Activated CD4-positive, alpha-beta T cell treated with anti-CD3 and anti-CD28 coated beads for 4 hours (primary cell): ENCODE data around the gene PARP3.

Experiments used
- DNase-seq, 2 donors: peaks; one replicate each; pipeline ENCODE4 v3.0.0-alpha.2; 2020

PARP3 gene

DNA sequence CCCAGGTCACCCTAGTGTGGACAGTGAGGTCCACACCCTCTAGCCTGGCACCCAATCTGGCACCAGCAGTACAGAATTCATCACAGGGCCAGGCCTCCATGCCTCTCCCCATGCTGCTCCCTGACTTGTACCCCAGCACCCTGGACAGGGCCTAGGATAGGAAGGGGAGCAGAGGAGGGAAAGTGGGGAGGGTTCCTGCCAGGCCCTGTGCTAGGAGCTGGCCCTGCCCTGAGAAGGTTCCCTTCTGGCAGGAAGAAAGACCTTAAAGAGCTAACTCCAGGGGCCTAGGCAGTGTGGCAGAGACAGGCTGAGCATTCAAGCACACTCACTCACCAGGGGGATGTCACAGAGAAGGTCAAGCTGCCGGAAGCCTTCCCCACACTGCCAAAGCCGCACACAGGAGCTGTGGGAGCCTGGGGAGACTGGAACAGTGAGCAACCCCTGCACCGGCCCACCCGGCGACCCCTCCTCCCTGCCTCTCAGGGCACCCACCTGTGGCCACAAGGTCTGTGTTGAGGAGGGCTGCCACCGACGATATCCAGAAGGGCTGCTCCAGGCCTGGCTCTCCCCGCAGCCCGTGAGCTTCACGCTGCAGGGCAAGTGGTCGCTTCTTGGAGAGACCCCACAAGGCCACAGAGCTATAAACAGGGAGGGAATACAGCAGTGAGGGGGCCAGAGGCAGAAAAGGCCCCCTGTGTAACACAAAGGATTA is 7.9 kb upstream of the PARP3 start:
- no peak for DNase-seq

DNA sequence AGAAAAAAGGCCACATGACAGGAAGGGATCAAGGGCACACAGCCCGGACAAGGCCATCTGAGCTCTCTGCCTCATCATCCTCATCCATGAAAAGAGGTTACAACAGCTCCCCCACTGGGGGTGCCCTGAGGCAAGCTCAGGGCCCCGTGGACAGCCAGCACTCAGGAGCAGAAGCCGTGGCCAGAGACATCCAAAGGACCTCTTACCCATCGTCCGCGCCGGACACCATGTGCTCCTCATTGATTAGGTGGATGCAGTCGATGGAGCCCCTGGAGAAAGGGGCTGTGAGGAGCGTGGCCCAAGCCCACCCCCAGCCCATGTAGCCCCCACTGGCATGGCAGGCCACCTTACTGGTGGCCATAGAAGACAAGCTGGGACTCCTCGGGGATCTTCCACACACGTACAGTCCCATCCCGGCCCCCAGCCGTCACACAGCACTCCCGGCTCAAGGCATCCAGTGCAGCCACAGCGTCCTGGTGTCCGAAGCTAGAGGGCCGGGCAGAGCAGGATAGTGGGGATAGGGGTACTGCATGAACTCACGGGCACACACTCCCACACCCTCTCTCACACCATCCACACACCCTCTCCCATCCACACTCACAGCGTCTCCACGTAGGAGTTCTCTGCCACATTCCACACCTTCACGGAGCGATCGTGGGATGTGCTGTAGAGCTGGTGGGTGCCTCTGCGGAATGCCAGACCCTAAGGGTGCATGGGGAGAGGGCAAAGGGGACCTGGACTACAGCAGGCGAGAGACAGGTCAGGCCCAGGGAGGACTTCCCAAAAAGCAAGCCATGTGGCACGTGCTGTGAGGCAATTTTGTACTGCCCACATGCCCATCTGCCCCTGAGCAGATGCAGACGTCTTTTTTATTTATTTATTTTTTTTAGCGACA is 6.9 kb upstream of the PARP3 start:
- DNase-seq, result no peak

DNA sequence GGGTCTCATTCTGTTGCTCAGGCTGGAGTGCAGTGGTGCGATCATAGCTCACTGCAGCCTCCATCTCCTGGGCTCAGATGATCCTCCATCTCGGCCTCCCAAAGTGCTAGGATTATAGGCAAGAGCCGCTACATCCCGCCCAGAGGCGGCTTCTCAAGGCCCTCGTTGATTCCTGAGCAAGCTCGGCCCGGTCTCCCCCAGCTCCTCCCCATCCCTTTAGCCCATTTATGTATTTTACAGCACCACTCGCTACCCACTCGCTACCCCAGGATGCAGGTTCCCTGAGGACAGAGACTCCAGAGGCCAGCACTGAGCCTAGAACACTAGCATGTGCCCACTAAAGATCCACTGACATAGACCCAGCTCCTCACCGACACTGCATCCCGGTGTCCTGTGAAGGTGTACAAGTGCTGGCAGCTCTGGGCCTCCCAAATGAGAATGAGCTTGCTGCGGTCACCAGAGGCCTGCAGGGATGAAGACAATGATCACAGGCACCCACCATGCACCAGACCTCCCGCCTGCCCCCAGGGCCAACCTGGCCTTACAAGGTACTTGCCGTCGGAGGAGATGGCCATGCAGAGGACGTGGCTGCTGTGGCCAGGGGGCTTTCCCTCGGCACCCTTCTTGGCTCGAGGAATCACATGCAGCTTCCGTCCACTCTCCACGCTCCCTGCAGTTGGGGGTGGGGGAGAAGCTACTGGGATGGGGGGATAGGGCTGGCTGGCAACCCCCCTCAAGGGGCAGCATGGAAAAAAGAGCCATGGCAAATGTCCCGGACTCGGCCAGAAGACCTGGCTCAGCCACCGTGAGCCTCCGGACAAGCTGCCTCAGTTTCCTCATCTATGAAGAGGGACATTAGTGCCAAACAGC is 6.0 kb upstream of the PARP3 start:
- no peak for DNase-seq

DNA sequence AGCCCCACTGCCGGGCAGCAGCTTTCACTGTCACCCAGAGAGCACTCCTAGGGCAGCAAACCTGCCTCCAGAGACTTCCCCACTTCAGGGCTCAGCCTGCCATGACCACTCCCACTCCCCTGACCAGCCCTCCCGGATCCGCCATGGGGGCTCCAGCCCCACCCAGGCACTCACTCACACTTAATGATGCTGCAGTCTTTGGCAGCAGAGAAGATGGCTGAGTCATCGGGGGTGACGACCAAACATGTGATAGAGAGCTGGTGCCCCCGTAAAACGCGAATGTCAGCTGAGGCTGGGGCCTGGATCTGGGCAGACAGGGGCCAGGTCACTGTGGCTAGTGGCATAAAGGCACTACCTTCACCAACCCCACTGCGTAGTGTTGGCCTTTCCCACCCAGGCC is 5.1 kb upstream of the PARP3 start:
- no peak for DNase-seq

DNA sequence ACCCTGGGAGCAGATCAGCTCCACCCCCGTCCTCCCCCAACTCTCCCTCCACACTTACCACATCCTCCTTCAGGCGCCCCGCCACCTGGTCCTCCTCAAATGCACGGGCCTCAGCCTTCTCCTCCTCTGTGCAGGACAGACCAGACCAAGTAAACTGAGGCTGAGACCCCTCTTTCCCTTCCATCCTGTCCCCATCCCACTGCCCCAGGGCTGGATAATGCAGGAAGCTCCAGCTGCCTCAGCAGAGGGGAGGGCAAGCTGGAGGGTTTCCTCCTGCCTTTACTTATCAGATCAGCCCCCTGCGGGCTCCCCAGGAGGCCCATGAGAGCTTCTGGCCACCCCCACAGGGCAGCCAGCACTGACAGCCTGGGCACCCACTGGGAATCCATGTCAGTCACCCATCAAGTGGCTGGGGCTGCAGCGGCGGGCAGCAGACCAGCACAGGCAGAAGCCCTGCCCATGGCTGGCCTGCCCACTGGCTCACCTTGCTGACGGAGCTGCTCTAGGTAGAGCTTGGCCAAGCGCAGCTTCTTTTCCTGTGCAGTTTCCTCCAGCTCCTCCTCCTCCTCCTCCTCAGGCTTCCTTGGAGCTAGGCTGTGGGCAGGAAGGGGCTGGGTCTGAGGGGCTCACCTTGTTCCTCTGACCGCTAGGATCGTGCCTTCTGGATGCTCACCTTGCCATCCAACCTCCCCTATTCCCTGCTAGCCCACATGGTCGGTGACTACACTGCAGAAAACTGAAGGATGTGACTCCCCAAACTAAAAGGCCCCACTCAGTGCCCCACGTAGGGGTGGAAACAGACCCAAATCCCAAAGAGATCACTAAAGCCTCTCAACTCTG is 4.3 kb upstream of the PARP3 start:
- no peak for DNase-seq

DNA sequence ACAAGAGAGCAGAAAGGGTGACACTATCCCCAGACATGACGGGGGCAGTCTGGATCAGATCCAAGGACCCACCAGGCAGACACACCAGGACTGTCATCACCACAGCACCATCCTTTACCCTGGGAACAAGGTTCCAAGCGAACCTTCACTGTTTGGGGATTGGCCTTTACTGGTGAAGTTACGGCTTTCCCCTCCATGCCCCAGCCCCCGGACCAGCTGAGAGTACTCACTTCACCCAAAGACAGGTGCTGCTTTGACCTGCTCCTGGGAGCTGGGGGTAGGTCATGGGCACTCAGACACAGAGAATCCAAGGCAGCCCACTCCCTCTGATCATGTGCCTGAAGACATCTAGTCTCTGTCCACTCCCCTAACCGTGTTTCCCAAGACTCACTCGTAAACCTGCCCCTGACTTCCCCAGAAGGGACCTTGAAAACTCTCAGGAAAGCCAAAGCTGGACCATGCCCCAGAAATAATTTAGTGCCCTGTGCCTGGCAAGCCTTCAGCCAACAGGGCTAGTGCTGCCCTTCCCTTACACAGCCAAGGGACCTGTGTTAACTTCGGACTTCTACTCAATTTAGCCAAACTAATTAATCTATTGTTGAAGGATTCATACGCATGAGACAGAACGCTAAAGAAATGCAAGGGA is 3.3 kb upstream of the PARP3 start:
- DNase-seq, result no peak

DNA sequence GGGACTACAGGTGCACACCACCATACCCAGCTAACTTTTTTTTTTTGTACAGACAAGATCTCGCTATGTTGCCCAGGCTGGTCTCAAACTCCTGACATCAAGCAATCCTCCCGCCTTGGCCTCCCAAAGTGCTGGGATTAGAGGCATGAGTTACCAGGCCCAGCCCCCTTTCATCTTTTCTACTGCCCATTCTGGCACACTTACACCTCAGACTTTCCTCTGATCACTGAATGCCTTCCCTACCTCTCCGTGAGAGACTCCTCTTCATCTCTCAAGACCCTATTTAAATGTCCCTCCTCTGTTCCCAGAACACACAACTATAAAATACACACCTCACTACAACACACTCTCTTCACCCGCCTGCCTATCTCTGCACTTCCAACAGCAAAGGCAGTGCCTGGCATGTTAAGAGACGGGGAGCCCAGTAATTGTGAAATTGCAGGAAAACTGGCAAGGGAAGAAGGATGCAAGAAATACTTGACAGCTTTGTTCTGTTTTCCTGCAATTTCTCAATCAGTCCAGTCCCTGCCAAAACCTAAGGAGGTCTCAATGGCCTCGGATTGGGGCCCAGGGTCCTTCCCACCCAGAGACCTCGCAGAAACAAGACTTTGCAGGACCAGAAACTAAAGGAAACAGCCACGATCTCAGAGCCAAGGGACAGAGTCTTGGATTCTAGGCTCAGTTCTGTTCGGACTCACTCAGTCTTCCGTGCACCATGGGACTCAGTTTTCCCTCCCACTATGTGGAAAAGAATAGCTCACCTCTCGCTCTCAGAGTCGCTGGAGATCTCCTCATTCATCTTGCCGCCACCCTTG is 1.3 kb upstream of the PARP3 start:
- no peak for DNase-seq

DNA sequence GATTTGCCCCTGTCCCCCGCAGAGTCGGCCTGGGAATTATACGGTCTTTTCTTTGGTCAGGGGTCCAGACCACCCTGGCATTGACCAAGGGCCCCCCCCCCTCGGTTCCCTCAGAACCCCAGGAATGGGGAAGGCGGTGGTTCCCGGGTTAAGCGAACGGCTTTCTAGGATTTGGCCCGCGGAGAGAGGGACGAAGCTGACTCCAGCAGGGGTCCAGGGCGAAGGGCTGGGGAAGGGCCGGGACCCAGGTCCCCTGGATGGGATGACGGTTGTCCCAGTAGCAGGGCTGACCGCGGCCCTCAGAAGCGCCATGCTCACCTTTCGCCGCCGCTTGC is 733 bp upstream of the PARP3 start:
- no peak for DNase-seq

DNA sequence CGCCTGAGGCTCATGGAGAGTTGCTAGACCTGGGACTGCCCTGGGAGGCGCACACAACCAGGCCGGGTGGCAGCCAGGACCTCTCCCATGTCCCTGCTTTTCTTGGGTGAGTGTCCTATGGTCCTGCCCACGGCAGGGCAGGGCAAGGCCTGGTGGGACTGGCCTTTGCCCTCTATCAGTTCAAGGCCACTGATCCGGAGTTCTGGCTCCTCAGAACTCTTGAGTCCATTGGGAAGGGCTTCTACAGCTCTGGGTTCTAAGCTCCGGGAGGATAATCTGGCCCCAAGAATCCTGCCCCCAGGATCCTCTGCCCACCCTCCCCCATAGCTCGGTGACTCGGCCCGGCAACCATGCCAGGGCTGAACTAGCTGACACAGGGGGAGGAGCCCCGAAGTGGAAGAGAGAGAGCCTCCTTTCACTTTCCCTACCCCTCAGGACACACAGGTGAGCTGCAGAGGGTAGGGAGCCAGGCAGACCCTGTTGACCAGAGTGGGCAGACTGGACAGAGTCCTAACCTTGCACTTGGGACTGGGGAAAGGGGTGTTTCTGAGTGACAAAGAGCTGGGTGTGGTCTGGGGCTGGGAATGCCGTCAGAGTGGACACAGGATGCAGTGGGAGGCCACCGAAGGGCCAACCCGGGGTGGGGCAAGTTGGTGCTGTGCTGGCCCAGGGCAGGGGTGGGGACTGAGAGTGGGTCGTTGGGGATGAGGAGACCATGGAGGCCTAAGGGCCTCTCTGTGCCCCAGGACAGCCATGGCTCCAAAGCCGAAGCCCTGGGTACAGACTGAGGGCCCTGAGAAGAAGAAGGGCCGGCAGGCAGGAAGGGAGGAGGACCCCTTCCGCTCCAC is 664 bp downstream of the PARP3 start:
- DNase-seq, result peak; percentile 57 to 67

DNA sequence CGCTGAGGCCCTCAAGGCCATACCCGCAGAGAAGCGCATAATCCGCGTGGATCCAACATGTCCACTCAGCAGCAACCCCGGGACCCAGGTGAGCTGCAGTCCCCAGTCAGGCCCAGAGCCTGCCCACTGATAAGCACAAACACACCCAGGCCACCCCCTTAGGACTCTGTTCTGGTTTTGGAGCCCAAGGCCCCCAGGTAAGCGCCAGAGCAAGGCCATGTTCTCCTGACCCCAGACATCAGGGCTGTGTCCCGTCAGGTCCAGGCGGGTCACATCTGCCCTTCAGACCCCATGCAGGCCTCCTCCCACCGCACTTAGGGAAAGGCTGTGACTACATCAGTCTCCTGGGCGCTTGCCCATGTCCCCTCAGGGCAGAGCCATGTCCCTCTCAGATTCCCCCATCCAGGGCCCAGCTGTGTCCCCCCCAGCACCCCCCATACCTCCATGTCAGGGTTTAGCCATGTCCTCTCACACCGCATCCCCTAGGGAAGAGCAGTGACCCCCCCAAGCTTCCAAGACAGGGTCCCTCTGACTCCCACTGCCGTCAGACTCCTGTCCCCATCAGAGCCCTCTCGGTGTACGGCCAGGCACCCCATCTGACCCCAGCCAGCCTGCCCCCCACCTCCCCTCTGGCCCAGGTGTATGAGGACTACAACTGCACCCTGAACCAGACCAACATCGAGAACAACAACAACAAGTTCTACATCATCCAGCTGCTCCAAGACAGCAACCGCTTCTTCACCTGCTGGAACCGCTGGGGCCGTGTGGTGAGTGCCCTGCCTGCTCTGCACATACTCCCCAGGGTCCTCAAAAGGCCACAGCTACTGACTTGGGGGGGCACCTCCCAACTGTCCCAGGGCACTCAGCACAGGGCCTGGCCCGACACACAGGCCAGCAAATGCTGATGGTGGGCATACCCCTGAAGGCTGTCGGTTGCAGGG is 1.6 kb downstream of the PARP3 start:
- no peak for DNase-seq

DNA sequence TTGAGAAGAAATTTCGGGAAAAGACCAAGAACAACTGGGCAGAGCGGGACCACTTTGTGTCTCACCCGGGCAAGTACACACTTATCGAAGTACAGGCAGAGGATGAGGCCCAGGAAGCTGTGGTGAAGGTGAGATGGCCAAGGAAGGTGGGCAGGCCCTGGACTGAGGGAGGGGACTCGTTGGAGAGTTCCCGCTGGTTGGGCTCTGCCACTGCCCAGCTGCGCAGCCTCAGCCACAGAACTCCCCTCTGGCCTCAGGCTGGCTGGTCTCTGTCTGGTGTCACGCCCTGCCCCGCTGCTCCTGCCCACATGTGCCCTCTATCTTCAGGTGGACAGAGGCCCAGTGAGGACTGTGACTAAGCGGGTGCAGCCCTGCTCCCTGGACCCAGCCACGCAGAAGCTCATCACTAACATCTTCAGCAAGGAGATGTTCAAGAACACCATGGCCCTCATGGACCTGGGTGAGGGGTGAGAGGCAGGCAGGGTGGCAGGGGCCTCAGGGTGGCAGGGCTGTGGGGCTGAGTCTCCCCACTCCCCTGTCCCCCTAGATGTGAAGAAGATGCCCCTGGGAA is 2.4 kb downstream of the PARP3 start:
- no peak for DNase-seq

DNA sequence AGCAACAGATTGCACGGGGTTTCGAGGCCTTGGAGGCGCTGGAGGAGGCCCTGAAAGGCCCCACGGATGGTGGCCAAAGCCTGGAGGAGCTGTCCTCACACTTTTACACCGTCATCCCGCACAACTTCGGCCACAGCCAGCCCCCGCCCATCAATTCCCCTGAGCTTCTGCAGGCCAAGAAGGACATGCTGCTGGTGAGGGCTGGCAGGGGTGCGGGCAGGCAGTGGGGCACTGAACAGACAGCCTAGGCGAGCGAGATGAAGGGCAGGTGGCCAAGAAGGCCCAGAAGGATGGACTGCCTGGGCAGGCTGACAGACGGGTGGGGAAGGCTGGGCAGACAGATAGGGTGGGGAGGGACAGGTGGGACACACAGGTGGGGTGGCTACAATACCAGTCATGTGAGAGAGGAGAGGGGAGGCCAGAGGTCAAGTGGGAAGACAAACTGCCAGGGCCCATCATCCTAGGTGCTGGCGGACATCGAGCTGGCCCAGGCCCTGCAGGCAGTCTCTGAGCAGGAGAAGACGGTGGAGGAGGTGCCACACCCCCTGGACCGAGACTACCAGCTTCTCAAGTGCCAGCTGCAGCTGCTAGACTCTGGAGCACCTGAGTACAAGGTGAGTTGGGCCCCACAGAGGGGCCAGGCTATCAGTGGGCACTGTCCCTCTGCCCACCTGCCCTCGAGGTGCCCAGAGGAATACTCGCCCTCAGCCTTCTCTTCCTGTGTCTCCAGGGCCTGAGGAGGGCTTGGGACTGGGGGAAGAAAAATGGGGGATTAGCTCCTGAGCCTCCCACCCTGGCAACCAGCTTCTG is 3.1 kb downstream of the PARP3 start:
- no peak for DNase-seq

DNA sequence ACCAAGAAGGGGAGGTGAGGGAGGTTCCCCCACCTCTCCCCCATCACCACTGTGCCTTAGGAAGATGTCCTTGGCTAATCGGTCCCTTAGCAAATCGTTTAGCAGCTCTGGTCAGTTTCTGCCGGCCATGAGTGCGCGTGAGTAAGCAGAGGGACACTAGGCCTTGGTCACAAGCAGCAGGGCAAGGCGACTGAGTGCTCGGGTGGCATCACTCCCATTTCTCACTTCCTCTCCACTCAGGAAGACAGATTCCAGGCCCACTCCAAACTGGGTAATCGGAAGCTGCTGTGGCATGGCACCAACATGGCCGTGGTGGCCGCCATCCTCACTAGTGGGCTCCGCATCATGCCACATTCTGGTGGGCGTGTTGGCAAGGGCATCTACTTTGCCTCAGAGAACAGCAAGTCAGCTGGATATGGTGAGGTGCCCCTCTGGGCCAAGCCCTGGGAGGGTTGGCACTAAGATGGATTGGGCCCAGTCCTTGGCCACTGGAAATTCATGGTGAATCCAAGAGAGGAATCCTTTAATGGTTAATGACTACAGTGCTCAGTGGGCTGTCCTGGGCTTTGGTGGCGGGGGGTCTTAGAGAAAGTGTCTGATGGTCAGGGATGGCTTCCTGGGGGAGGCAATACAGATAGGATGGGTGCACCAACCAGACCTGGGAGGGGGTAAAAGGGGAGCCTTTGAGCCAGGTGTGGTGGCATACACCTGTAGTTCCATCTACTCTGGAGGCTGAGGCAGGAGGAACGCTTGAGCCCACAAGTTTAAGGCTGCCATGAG is 4.0 kb downstream of the PARP3 start:
- no peak for DNase-seq

DNA sequence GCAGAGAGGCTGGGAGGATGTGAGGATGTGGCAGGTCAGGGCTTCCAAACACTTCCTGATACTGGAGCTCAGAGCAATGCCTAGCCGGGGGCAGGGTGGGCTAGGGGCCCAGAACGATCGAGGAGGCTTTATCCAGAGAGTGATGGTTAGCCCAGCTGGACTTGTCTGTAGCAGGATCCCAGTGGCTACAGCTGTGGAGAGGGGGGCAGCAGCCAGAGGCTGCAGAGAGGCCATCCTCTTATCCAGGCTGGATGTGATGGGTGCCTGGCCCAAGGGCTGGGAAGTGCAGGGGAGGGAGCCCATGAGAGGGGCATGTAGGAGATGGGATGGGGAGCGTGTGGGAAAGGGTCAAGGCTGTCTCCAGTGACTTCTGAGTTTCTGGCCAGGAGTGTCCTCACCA is 4.6 kb downstream of the PARP3 start:
- no peak for DNase-seq

DNA sequence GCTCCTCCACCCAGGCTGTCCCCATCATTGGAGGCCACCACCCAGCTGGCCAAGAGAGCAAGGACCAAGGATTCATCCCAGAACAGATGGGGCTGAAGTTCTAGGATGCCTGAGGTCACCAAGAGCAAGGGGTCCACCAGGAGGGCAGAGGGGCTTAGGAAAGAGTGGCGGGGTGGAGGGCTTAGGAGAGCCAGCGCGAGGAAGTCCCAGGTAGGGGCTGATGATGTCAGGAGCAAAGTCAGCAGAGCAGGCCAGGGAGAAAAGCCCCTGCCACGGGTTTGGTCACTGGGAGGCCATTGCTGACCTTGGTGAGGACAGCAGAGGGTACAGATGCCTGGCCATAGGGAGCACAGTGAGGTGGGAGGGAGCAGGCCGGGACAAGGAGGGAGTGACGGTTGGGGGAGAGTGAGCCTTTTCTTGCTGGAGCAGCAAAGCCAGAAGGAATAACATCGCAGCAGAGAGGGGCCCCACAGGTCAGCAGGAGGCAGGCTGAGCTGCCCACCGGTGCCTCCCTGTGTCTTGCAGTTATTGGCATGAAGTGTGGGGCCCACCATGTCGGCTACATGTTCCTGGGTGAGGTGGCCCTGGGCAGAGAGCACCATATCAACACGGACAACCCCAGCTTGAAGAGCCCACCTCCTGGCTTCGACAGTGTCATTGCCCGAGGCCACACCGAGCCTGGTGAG is 5.2 kb downstream of the PARP3 start:
- no peak for DNase-seq

DNA sequence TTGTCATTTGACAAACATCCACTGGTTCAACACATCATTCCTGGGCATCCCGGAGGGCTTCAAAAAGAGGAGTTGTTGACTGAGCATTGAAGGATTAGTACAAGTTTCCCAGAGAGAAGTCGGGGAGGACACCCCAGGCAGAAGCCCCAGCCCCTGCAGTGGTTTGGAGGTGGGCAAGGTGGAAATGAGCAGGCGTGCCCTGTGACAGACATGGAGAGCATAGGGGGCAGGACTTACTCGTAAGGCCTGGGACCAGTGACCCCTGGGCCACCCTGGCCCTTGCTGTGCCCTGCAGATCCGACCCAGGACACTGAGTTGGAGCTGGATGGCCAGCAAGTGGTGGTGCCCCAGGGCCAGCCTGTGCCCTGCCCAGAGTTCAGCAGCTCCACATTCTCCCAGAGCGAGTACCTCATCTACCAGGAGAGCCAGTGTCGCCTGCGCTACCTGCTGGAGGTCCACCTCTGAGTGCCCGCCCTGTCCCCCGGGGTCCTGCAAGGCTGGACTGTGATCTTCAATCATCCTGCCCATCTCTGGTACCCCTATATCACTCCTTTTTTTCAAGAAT is 5.9 kb downstream of the PARP3 start:
- DNase-seq, result no peak
